Esophagus muscularis mucosa (tissue), 4 donors: ENCODE measurements around the gene GCGR. TPM values are rescaled to one million over a fixed set of nuclear protein-coding genes. Genes with fewer than 3 reads are reported as not detected.

Experiments
- DNase-seq: peaks from one replicate; pipeline ENCODE4 v3.0.0-alpha.2; 2017; ENCODE audit errors: extremely low spot score
- H3K27ac ChIP-seq, 4 donors: fragments of 200-600 bp; sonication (generic); replicated peaks in 1 of 4; 1 replicate in 3 of 4; 2 replicates in 1 of 4; pipeline ENCODE4 v1.5.1; 2016 to 2019; ENCODE audit warnings: mild to moderate bottlenecking in 1 of 4
- H3K27me3 ChIP-seq, 4 donors: fragments of 200-600 bp; sonication (generic); one replicate each; pipeline versions ENCODE4 v1.5.1 to v1.6.0; 2016 to 2019
- H3K36me3 ChIP-seq, 4 donors: fragments of 200-600 bp; sonication (generic); one replicate each; pipeline ENCODE4 v1.5.1; 2016 to 2019
- H3K4me1 ChIP-seq, 4 donors: fragments of 200-600 bp; sonication (generic); one replicate each; pipeline ENCODE4 v1.5.1; 2016 to 2019
- H3K4me3 ChIP-seq, 4 donors: fragments of 200-600 bp; sonication (generic); 1 replicate in 2 of 4; 2 replicates in 2 of 4; pipeline ENCODE4 v1.5.1; 2016 to 2019; ENCODE audit warnings: mild to moderate bottlenecking in 4 of 4, moderate library complexity in 1 of 4
- H3K9me3 ChIP-seq, 4 donors: fragments of 200-600 bp; sonication (generic); 1 replicate in 3 of 4; 2 replicates in 1 of 4; pipeline ENCODE4 v1.5.1; 2016 to 2019
- CTCF ChIP-seq, 3 experiments: fragments of 200-600 bp in 2 of 3; fragments of 450-650 bp in 1 of 3; sonication (generic) in 2 of 3; IDR thresholded peaks; one replicate each; pipeline ENCODE4 v1.5.1; 2017 to 2019; ENCODE audit warnings: antibody characterized with exemption in 3 of 3, mild to moderate bottlenecking in 2 of 3, moderate library complexity in 1 of 3
- EP300 ChIP-seq: sonication (generic); formaldehyde crosslinking; IDR thresholded peaks from one replicate; pipeline ENCODE4 v1.6.1; 2017; ENCODE audit warnings: antibody characterized with exemption
- POLR2A ChIP-seq: fragments of 450-650 bp; IDR thresholded peaks from one replicate; pipeline ENCODE4 v1.6.1; 2017; ENCODE audit warnings: antibody characterized with exemption, moderate library complexity, mild to moderate bottlenecking, low read depth
- POLR2AphosphoS5 ChIP-seq, 2 donors: sonication (generic); formaldehyde crosslinking; IDR thresholded peaks; one replicate each; pipeline ENCODE4 v1.6.1; 2017; ENCODE audit warnings: antibody characterized with exemption in 2 of 2
- WGBS: methylation state at CpG from one replicate; pipeline ENCODE4 v1.1.5; 2018; 5-methylcytosine and 5-hydroxymethylcytosine counted together
- intact Hi-C: fragments of 100-400 bp; cut with DNase I; formaldehyde crosslinking; loops from one replicate; pipeline ENCODE4 v1.15.1; 2023
- total RNA-seq, 4 donors: library from RNA; depleted of rRNA; stranded (reverse); fragments of >200 nt; gene quantifications; one replicate each; pipeline versions ENCODE4 v1.1.0 to v1.2.1, GENCODE V29; 2016

The GCGR gene
- total RNA-seq, 4 donors from 2014 or later, result 0.17 to 0.40 TPM; not detected in 2

- 84% methylated on average over 29 of the region's 45 CpGs for WGBS
- TF ChIP-seq CTCF (IDR thresholded peaks at IDR 0.05) (no peak), POLR2A (no peak), EP300 (no peak), POLR2AphosphoS5 (IDR thresholded peaks at IDR 0.05) (no peak)
- intact Hi-C loops, result no loop called here
- Histone ChIP-seq H3K9me3 (no peaks in the 10 kb centered on the region), H3K27ac (no peak overlapping the region), H3K4me1 (no peaks in the 10 kb centered on the region), H3K36me3 (no peaks in the 10 kb centered on the region), H3K4me3 (no peak overlapping the region), H3K27me3 (peaks cover 0 to 95% (median 11%) of the 10 kb centered on the region in 4 donors)
- no peak for DNase-seq
Observed at GRCh38 chr17:81812571-81813370, 8.8 kb downstream of the GCGR start.

- DNase-seq, result no peak
- H3K36me3 ChIP-seq, result no peaks in the 10 kb centered on the region
- peaks cover 0 to 93% (median 11%) of the 10 kb centered on the region in 4 donors for H3K27me3 ChIP-seq
- 91% methylated on average over 11 of the region's 15 CpGs for WGBS
- H3K27ac ChIP-seq, result no peak overlapping the region
- TF ChIP-seq EP300 (no peak), POLR2A (no peak), CTCF (IDR thresholded peaks at IDR 0.05) (no peak), POLR2AphosphoS5 (IDR thresholded peaks at IDR 0.05) (no peak)
- intact Hi-C loops, result no loop called here
- H3K4me3 ChIP-seq, result no peak overlapping the region
- H3K4me1 ChIP-seq, result no peaks in the 10 kb centered on the region
- H3K9me3 ChIP-seq, result no peaks in the 10 kb centered on the region
Observed at GRCh38 chr17:81813371-81813684, 9.4 kb downstream of the GCGR start.

- no peak for TF ChIP-seq POLR2AphosphoS5 (IDR thresholded peaks at IDR 0.05)
- no peak for TF ChIP-seq EP300
- intact Hi-C loops, result no loop called here
- Histone ChIP-seq H3K36me3 (no peaks in the 10 kb centered on the region), H3K27ac (no peak overlapping the region), H3K27me3 (peaks cover 0 to 89% (median 11%) of the 10 kb centered on the region in 4 donors), H3K4me1 (no peaks in the 10 kb centered on the region), H3K4me3 (no peak overlapping the region), H3K9me3 (no peaks in the 10 kb centered on the region)
- DNase-seq, result no peak
- WGBS, result 89% methylated on average over 12 of the region's 41 CpGs
Observed at GRCh38 chr17:81813861-81814683, 10.1 kb downstream of the GCGR start.

GRCh38 chr17:81814748-81815645 is 11.0 kb downstream of the GCGR start:
- TF ChIP-seq POLR2A (no peak), CTCF (IDR thresholded peaks at IDR 0.05) (no peak), EP300 (no peak), POLR2AphosphoS5 (IDR thresholded peaks at IDR 0.05) (no peak)
- 76% methylated on average over 20 of the region's 24 CpGs for WGBS
- intact Hi-C loops, result no loop called here
- H3K36me3 ChIP-seq, result no peaks in the 10 kb centered on the region
- no peak overlapping the region for H3K4me3 ChIP-seq
- peaks cover 0 to 89% (median 6%) of the 10 kb centered on the region in 4 donors for H3K27me3 ChIP-seq
- DNase-seq, result no peak
- H3K9me3 ChIP-seq, result no peaks in the 10 kb centered on the region
- H3K27ac ChIP-seq, result no peak overlapping the region
- no peaks in the 10 kb centered on the region for H3K4me1 ChIP-seq

GRCh38 chr17:81815646-81815986 is 11.7 kb downstream of the GCGR start:
- Histone ChIP-seq H3K27me3 (peaks cover 0 to 83% (median 2%) of the 10 kb centered on the region in 4 donors), H3K27ac (no peak overlapping the region), H3K4me1 (peaks cover 0 to under 1% (median 0%) of the 10 kb centered on the region in 4 donors), H3K4me3 (no peak overlapping the region), H3K9me3 (no peaks in the 10 kb centered on the region), H3K36me3 (no peaks in the 10 kb centered on the region)
- intact Hi-C loops, result no loop called here
- TF ChIP-seq POLR2AphosphoS5 (IDR thresholded peaks at IDR 0.05), result no peak
- TF ChIP-seq EP300, result no peak
- TF ChIP-seq POLR2A, result no peak
- no peak for TF ChIP-seq CTCF (IDR thresholded peaks at IDR 0.05)
- no peak for DNase-seq
- 73% methylated on average over 2 of the region's 2 CpGs for WGBS
